SKM-1 treated with dmso at 0.1 percent for 144 hours (cell line): ENCODE measurements around the gene C12orf43.

Experiments
- DNase-seq: peaks from one replicate; lab custom pipeline; 2025; ENCODE audit not compliant: unreplicated experiment; lab: John Stamatoyannopoulos, UW

Gene C12orf43

GRCh38 chr12:120999191-121000120 is 16.8 kb downstream of the C12orf43 start:
- DNase-seq: no peak

DNA sequence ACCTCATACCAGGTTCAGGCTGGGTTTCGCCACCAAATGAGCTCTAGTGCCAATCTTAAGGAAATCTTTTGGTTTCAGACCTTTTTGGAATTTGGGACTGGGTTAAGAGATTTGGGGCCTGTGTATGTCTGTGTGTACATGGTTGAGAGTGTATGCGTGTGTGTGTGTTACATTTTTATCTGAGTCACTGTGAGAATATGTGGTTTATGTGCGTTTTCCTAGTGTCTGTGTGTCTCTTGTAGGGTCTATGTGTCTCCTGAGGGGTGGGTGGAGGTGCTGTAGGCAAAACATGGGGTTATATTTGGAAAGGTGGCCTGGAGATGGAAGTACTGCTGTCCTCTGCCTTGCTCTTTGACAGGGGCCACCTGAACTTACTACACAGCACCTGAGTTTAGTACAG is 17.9 kb downstream of the C12orf43 start:
- no peak for DNase-seq

GRCh38 chr12:120997448-120997847 is 18.8 kb downstream of the C12orf43 start:
- no peak for DNase-seq

DNA sequence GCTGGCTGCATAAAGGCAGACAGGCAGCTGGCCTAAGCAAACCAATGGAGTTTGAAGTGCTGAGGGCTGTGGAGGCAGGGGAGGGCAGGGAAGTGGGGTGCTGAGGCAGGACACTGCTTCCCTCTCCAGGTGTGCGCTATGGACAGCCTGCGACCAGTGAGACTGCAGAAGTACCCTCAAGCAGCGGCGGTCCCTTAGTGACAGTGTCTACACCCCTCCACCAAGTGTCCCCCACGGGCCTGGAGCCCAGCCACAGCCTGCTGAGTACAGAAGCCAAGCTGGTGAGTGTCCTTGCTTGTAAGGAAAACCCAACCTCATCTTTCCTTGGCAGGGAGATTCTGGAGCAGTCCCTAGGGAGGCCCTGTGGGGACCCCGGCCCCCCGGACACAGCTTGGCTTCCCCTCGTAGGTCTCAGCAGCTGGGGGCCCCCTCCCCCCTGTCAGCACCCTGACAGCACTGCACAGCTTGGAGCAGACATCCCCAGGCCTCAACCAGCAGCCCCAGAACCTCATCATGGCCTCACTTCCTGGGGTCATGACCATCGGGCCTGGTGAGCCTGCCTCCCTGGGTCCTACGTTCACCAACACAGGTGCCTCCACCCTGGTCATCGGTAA is 20.0 kb downstream of the C12orf43 start:
- no peak for DNase-seq

DNA sequence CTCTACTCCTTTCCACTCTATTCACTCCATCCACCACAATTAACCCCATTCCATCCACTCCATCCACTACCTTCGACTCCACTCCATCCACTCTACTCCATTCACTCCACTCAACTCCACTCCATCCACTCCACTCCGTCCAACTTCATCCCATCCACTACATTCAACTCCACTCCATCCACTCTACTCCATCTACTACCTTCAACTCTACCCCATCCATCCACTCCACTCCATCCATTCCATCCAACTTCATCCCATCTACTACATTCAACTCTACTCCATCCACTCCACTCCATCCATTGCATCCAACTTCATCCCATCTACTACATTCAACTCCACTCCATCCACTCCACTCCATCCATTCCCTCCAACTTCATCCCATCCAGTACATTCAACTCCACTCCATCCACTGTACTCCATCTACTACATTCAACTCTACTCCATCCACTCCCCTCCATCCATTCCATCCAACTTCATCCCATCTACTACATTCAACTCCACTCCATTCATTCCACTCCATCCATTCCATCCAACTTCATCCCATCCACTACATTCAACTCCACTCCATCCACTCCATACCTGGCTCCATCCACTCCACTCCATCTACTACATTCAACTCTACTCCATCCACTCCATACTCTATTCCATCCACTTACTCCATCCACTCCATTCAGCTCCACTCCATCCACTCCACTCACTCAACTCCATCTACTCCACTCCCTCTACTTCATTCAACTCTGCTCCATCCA is 21.5 kb downstream of the C12orf43 start:
- no peak for DNase-seq

DNA sequence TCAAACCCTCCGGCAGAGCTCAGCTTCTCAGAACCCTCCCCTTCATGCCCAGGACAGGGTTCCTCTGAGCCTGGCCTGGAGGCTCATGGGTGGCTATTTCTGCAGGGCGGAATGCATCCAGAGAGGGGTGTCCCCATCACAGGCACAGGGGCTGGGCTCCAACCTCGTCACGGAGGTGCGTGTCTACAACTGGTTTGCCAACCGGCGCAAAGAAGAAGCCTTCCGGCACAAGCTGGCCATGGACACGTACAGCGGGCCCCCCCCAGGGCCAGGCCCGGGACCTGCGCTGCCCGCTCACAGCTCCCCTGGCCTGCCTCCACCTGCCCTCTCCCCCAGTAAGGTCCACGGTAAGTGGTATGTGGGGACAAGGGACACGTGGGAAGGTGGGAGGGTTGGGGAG is 22.2 kb downstream of the C12orf43 start:
- DNase-seq: no peak

DNA sequence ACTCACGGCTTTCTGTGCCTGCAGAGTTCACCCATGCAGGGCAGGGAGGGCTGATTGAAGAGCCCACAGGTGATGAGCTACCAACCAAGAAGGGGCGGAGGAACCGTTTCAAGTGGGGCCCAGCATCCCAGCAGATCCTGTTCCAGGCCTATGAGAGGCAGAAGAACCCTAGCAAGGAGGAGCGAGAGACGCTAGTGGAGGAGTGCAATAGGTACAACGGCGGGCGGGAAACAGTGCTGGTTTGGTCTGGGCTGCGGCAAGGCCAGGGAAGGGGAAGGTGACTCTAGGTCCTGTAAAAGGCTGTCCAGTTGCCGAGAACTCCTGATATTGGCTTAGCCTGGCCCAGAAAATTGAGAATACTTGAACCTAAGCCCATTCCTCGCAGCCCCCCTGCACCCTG is 22.8 kb downstream of the C12orf43 start:
- no peak for DNase-seq

GRCh38 chr12:120992989-120993388 is 23.3 kb downstream of the C12orf43 start:
- DNase-seq: no peak

DNA sequence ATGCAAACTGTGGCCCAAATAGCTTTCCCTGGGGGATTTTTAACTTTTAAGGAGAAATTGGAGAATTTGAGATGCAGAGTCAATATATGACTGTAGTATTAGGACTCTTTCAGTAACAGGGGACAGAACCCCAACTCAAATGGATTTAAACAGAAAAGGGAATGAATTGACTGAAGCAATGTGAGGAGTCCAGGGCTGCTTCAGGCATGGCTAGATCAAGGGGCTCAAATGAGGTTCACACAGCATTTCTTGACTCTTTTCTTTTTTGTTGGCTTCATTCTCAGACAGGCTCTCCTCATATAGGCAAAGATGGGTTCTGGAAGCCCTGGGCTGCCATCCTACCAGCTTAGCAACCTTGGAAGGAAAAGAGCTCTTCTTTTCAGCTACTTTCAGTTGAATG is 24.3 kb downstream of the C12orf43 start:
- no peak for DNase-seq

GRCh38 chr12:120990487-120991055 is 25.7 kb downstream of the C12orf43 start:
- no peak for DNase-seq

DNA sequence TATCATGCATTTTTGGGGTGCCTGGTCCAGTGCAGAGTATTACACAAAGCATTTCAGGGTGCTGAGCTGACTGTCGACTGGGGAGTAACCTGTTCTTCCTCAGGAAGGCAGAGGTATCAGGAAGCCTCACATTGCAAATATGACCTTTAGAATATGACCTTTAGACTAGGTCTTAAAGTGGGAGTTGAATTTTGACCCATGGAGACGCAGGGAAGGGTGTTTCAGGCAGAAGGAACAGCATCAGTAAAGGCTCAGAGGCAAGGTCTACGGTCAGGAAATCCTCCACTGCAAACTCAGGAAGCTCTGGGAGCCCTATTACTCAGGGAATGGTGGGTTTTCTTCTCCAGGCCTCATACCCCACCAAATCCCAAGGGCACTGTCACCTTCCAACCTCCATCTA is 26.6 kb downstream of the C12orf43 start:
- no peak for DNase-seq

GRCh38 chr12:120988658-120989057 is 27.6 kb downstream of the C12orf43 start:
- no peak for DNase-seq

DNA sequence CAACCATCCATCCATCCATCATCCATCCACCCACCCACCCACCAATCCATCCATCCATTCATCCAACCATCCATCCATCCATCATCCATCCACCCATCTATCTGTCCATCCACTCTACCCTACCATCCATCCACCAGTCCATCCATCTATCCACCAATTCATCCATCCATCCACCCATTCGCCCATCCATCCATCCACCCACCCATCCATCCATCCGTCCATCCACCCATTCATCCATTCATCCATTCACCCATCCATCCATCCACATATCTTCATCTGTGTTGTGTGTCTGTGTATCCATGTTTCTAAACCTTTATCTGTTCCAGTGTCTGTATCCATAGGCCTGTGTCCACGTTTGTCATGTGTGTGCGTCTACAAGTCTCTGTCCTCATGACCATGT is 28.1 kb downstream of the C12orf43 start:
- DNase-seq: no peak

- no peak for DNase-seq
These were observed 31.9 kb downstream of the C12orf43 start for GRCh38 chr12:120984351-120984898.

DNA sequence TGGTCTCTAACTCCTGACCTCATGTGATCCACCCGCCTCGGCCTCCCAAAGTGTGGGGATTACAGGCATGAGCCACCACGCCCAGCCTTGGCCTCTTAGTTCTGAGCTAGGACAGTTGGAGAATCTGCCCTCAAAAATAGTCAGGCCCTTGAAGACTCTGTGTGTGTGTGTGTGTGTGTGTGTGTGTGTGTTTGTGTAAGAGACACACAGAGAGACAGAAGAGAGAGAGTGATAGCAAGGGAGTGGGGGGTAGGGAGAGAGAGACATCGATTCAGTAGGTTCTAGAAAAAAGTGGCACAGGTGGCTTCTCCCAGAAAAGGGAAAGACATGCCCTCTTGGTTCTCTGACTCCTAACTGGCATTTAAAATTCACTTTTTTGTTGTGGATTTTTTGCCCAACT is 32.5 kb downstream of the C12orf43 start:
- no peak for DNase-seq

DNA sequence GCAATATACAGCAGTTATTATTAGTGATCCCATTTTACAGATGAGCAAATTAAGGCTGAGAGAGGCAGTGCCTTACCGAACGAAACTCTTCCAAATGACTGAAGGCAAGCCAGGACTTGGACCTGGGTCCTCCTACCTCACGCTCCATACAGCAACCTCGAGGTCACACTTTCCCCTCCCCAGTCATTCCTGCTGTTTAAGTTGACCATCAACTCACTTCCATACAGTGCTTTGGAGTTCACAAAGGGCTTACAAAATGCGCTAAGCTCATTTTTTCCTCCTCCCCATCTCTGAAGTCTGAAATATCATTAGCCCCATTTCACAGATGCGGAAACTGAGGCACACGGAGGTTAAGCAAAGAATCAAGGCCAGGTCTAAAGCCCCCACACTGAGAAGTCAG is 33.6 kb downstream of the C12orf43 start:
- DNase-seq: no peak

DNA sequence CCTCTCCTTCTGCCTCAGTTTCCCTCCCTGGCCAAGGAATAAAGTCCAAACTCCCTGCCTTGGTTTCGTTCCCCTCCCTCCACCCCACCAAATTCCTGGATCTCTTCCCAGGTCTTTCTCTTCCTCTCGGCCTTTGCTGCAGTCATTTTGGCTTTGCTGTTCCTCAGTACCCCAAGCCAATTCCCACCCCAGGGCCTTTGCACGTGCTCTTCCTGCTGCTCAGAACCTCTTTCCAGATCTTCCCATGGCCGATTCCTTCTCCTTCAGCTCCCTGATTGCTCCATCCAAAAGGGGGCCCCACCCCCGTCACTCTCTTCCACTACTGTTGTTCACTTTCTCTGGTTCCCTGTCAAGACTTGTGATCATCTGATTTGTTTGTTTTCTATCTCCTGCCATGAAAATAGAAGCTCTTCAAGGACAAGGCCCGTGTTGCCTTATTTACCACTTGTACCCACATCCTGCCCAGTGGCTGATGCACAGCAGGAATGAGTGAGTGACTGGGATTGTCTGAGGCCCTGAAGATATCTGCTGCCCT is 34.8 kb downstream of the C12orf43 start:
- no peak for DNase-seq

- DNase-seq: no peak
These were observed 35.4 kb downstream of the C12orf43 start for GRCh38 chr12:120980800-120981368.

- no peak for DNase-seq
These were observed 36.2 kb downstream of the C12orf43 start for GRCh38 chr12:120979862-120980696.
